IPS-15b (cell line): ENCODE data around the gene CDX1.

Experiments
- H3K27me3 ChIP-seq: one replicate; pipeline ENCODE4 v1.6.1; 2013; ENCODE audit warnings: low read length; ENCODE audit not compliant: control insufficient read depth, insufficient read depth
- H3K36me3 ChIP-seq: one replicate; pipeline ENCODE4 v1.6.1; 2013; ENCODE audit warnings: low read length; ENCODE audit not compliant: control insufficient read depth, insufficient read depth
- H3K4me1 ChIP-seq: one replicate; pipeline ENCODE4 v1.6.1; 2013; ENCODE audit warnings: mild to moderate bottlenecking, low read length; ENCODE audit not compliant: control insufficient read depth, insufficient read depth
- H3K4me3 ChIP-seq: one replicate; pipeline ENCODE4 v1.5.1; 2013; ENCODE audit warnings: low read depth, low read length
- H3K9ac ChIP-seq: one replicate; pipeline ENCODE4 v1.6.1; 2013; ENCODE audit warnings: low read depth, mild to moderate bottlenecking, low read length
- H3K9me3 ChIP-seq: one replicate; pipeline ENCODE4 v1.6.1; 2013; ENCODE audit warnings: mild to moderate bottlenecking, low read length; ENCODE audit not compliant: control insufficient read depth, insufficient read depth

CDX1 gene

GRCh38 chr5:150172556-150172955 lies 6.0 kb downstream of the CDX1 start:
- Histone ChIP-seq H3K9me3 (no peaks in the 10 kb centered on the region), H3K4me3 (no peak overlapping the region), H3K4me1 (peaks cover 2% of the 10 kb centered on the region), H3K9ac (no peak overlapping the region), H3K27me3 (peaks cover 67% of the 10 kb centered on the region), H3K36me3 (no peaks in the 10 kb centered on the region)

DNA sequence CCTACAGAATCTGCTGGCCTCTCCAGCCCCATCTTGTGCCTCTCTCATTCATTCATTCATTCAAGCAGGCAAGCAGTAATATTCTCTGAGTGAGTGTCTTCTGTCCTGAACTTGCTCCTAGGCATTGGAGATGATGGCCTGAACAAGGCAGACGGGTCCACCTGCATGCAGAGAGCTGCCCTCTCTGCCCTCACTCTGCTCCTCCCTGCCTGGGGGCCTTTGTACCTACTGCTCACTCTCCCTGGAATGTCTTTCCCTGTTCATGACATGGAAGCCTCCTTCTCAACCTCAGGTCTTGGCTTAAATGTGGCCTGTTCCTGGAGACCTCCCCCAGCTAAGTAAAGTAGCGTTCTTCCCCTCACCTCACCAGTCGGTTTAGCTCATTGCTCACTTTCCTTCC lies 6.6 kb downstream of the CDX1 start:
- Histone ChIP-seq H3K9me3 (no peaks in the 10 kb centered on the region), H3K4me1 (peaks cover 2% of the 10 kb centered on the region), H3K4me3 (no peak overlapping the region), H3K9ac (no peak overlapping the region), H3K36me3 (no peaks in the 10 kb centered on the region), H3K27me3 (peaks cover 61% of the 10 kb centered on the region)

- Histone ChIP-seq H3K4me1 (peaks cover 2% of the 10 kb centered on the region), H3K4me3 (no peak overlapping the region), H3K9me3 (no peaks in the 10 kb centered on the region), H3K36me3 (no peaks in the 10 kb centered on the region), H3K9ac (no peak overlapping the region), H3K27me3 (peaks cover 52% of the 10 kb centered on the region)
Observed at GRCh38 chr5:150174285-150174684, 7.7 kb downstream of the CDX1 start.

- Histone ChIP-seq H3K36me3 (no peaks in the 10 kb centered on the region), H3K4me1 (peaks cover 2% of the 10 kb centered on the region), H3K27me3 (peaks cover 44% of the 10 kb centered on the region)
Observed at GRCh38 chr5:150175076-150175475, 8.5 kb downstream of the CDX1 start.

DNA sequence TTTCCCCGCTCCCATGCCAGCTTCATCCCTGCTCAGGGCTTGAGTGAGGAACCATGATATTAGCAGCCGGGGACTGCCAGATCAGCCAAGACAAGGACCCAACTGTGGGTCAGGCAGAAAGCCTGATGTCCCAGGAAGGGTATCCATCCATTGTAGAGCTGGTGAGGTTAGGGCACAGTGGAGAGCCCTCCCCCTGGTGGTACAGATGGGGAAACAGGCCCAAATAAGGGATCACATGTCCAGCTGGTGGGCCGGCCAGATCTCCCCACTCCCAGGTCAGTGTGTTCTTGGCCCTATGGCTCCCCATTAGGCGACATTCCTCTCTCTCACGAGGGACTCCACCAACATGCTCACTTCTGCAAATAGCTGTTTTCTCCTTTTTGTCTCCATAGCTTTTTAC lies 9.0 kb downstream of the CDX1 start:
- H3K4me3 ChIP-seq, result no peak overlapping the region
- peaks cover 2% of the 10 kb centered on the region for H3K4me1 ChIP-seq
- H3K27me3 ChIP-seq, result peaks cover 39% of the 10 kb centered on the region
- H3K9me3 ChIP-seq, result no peaks in the 10 kb centered on the region
- no peak overlapping the region for H3K9ac ChIP-seq
- no peaks in the 10 kb centered on the region for H3K36me3 ChIP-seq

More at GRCh38 chr5:150175076-150175475, 8.5 kb downstream of the CDX1 start:
- Histone ChIP-seq H3K4me3 (no peak overlapping the region), H3K9ac (no peak overlapping the region), H3K9me3 (no peaks in the 10 kb centered on the region)

DNA sequence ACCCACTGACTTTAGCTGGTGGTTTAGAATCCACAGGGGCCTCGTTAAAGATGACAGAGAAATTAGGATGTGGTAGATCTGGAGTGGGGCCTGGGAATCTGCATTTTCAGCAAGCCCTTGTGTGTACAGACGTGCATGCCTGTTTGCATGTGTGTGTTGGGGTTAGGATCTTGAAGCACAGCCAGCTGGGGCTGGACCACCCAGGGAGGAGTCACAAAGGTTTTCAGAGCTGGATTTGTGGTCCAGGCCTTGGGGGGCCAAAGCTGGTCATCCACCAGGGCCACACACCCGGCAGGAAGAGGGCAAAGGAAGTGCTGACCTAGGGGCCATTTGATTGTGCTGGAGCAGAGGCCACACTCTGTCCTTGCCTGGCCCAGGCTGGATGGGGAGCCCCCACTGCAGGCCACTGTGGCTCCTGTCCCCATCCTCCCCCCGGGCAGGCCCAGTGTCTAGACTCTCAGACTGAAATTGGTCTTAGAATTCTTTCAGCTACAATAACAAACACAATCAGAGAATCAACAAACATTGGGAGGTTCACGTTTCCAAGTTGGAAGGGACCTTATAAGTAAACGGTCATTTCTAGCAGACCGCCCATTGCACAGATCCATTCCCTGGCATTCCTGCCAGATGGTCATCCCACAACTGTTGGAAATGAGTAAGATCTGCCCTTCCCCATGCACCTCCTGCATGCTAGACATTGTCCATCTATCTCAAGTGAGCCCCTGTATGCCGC lies 10.3 kb downstream of the CDX1 start:
- peaks cover 28% of the 10 kb centered on the region for H3K27me3 ChIP-seq
- peaks cover 2% of the 10 kb centered on the region for H3K4me1 ChIP-seq
- no peaks in the 10 kb centered on the region for H3K36me3 ChIP-seq
- H3K9me3 ChIP-seq, result no peaks in the 10 kb centered on the region
- H3K9ac ChIP-seq, result no peak overlapping the region
- no peak overlapping the region for H3K4me3 ChIP-seq

DNA sequence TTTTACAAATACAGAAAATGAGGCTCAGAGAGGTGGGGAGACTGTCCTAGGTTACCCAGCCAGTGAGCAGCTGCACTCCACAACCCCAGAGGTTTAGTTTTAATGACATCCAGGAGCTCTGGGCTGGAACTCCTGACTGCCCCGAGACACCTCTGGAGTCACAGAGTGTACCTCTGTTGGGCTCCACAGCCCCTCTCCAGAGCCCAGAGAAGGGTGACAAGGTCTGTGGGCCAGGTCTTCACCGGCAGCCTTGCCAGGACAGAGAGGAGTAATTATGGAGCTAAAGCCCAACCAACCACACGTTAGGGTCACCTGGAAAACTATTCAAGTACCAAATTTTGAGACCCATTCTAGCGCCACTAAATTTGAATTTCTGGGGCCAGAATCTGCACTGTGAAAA lies 11.1 kb downstream of the CDX1 start:
- peaks cover 26% of the 10 kb centered on the region for H3K27me3 ChIP-seq

GRCh38 chr5:150178262-150178661 lies 11.7 kb downstream of the CDX1 start:
- Histone ChIP-seq H3K9me3 (no peaks in the 10 kb centered on the region), H3K4me3 (no peak overlapping the region), H3K4me1 (peaks cover 2% of the 10 kb centered on the region), H3K27me3 (peaks cover 23% of the 10 kb centered on the region), H3K9ac (no peak overlapping the region), H3K36me3 (no peaks in the 10 kb centered on the region)

More for the DNA sequence above, 11.1 kb downstream of the CDX1 start:
- Histone ChIP-seq H3K9me3 (no peaks in the 10 kb centered on the region), H3K4me3 (no peak overlapping the region), H3K36me3 (no peaks in the 10 kb centered on the region), H3K9ac (no peak overlapping the region), H3K4me1 (peaks cover 2% of the 10 kb centered on the region)

- peaks cover 2% of the 10 kb centered on the region for H3K4me1 ChIP-seq
Observed at GRCh38 chr5:150179019-150179620, 12.5 kb downstream of the CDX1 start.

DNA sequence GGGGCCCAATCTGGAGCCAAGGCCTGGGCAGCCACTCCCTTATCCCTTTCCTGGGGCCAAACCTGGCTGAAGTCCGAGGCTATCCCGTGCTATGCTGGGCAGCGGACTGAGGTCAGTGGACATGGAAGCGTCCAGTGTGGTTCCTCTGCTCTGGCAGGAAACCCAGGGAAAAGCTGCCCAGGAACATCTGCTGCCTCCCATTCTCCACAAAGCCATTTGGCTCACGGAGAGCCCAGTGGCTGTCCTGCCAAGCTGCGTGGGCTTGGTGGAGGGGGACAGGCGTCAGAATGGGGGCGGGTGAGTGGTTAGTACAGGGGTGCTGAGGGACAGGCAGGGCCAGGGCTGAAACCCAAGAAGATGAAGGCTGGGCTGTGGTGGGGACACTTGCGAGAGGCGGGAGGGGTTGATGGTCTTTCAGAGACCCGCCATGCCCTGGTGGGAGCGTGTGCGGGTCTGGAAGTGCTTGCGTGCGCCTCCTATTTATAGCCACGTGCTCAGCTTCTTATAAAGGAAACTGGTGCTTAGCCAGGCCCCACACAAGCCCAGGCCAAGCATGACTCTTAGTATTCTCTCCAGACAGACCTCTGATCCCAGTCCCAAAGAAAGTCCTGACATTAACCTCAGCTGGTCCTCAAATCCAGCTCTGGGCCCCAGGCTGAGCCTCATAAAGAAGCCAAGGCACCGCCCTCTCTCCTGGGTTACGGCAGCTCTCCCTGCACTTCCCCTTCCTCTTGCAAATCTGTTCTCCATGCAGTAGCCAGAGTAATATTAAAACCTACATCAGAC lies 13.9 kb downstream of the CDX1 start:
- Histone ChIP-seq H3K9ac (peak overlapping the region; percentile 37), H3K36me3 (no peaks in the 10 kb centered on the region), H3K27me3 (peaks cover 23% of the 10 kb centered on the region), H3K4me1 (peaks cover 5% of the 10 kb centered on the region), H3K4me3 (no peak overlapping the region), H3K9me3 (no peaks in the 10 kb centered on the region)

More at GRCh38 chr5:150179019-150179620, 12.5 kb downstream of the CDX1 start:
- Histone ChIP-seq H3K9me3 (no peaks in the 10 kb centered on the region), H3K9ac (no peak overlapping the region), H3K4me3 (no peak overlapping the region), H3K36me3 (no peaks in the 10 kb centered on the region), H3K27me3 (peaks cover 22% of the 10 kb centered on the region)

DNA sequence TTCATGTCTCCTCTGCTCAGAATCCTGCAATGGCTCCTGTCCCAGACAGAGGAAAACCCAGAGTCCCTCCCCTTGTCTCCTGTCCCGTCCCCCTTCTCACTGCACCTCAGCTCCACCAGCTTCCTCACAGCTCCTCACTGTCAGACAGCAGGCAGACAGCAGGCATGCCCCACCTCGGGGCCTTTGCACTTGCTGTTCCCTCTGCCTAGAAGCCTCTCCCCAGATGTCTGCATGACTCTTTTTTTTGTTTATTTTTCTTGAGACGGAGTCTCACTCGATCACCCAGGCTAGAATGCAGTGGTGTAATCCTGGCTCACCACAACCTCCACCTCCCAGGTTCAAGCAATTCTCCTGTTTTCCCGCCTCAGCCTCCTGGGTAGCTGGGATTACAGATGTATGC lies 14.4 kb downstream of the CDX1 start:
- Histone ChIP-seq H3K4me1 (peaks cover 8% of the 10 kb centered on the region), H3K4me3 (no peak overlapping the region), H3K9ac (no peak overlapping the region), H3K36me3 (no peaks in the 10 kb centered on the region), H3K27me3 (peaks cover 28% of the 10 kb centered on the region), H3K9me3 (no peaks in the 10 kb centered on the region)
